IMR-90 (cell line): ENCODE measurements around the gene USP47. TPM values are rescaled to one million over a fixed set of nuclear protein-coding genes. Genes with fewer than 3 reads are reported as not detected.

Source experiments
- ATAC-seq: fragments of 200-7000 bp; cut with Tn5 transposase; 2 replicates; pipeline ENCODE4 v1.9.1; 2020; ENCODE audit warnings: low read depth, mild to moderate bottlenecking, moderate library complexity
- BruUV-seq: library from RNA; stranded (reverse); fragments of 400-500 nt; replicated peaks from 2 replicates; lab custom pipeline; 2021; lab: Mats Ljungman, UMichigan
- CTCF ChIA-PET: fragments of 300-600 bp; formaldehyde crosslinking; extraction: SDS; loops from one replicate; lab custom pipeline; 2021; ENCODE audit warnings: antibody characterized with exemption; lab: Yijun Ruan, JAX
- POLR2A ChIA-PET: fragments of 300-600 bp; sonication (Branson Sonifier 250); formaldehyde crosslinking; loops from one replicate; lab custom pipeline; 2022; ENCODE audit warnings: antibody characterized with exemption; ENCODE audit not compliant: unreplicated experiment; lab: Charles Lee
- DNase-seq: peaks from one replicate; pipeline ENCODE4 v3.0.0; 2013
- H2AFZ ChIP-seq: replicated peaks from 2 replicates; pipeline ENCODE3; 2013; ENCODE audit warnings: low read length, mild to moderate bottlenecking; ENCODE audit not compliant: poor library complexity
- H2AK5ac ChIP-seq: 2 replicates; pipeline ENCODE4 v1.6.1; 2013; ENCODE audit warnings: low read depth, low read length, inconsistent platforms
- H2AK9ac ChIP-seq: replicated peaks from 2 replicates; pipeline ENCODE3; 2013; ENCODE audit warnings: mild to moderate bottlenecking, low read depth, low read length, moderate library complexity; ENCODE audit not compliant: poor library complexity
- H2BK120ac ChIP-seq: 2 replicates; pipeline ENCODE4 v1.6.1; 2013; ENCODE audit warnings: low read depth, low read length, inconsistent platforms
- H2BK15ac ChIP-seq: 3 replicates; pipeline ENCODE4 v1.6.1; 2013; ENCODE audit warnings: low read depth, low read length, inconsistent platforms
- H2BK20ac ChIP-seq: 2 replicates; pipeline ENCODE4 v1.6.1; 2013; ENCODE audit warnings: low read depth, mild to moderate bottlenecking, inconsistent platforms, low read length, moderate library complexity
- H2BK5ac ChIP-seq: 2 replicates; pipeline ENCODE4 v1.6.1; 2013; ENCODE audit warnings: mild to moderate bottlenecking, low read depth, low read length, inconsistent platforms; ENCODE audit not compliant: poor library complexity, severe bottlenecking
- H3K14ac ChIP-seq: replicated peaks from 2 replicates; pipeline ENCODE4 v1.6.1; 2013; ENCODE audit warnings: low read depth, low read length, inconsistent platforms
- H3K18ac ChIP-seq: 2 replicates; pipeline ENCODE4 v1.6.1; 2013; ENCODE audit warnings: low read depth, low read length, control low read depth
- H3K23ac ChIP-seq: 2 replicates; pipeline ENCODE4 v1.6.1; 2013; ENCODE audit warnings: low read depth, low read length, inconsistent platforms
- H3K27ac ChIP-seq: 2 replicates; pipeline ENCODE4 v1.5.1; 2013; ENCODE audit warnings: mild to moderate bottlenecking, control low read depth, low read length; ENCODE audit not compliant: insufficient read depth
- H3K27me3 ChIP-seq: 2 replicates; pipeline ENCODE4 v1.6.1; 2013; ENCODE audit warnings: low read length; ENCODE audit not compliant: control insufficient read depth, insufficient read depth
- H3K36me3 ChIP-seq: 2 replicates; pipeline ENCODE4 v1.6.1; 2013; ENCODE audit warnings: low read length, mixed read lengths; ENCODE audit not compliant: control insufficient read depth, insufficient read depth
- H3K4ac ChIP-seq: 2 replicates; pipeline ENCODE4 v1.6.1; 2013; ENCODE audit warnings: low read depth, low read length, inconsistent platforms
- H3K4me1 ChIP-seq: 2 replicates; pipeline ENCODE4 v1.6.1; 2013; ENCODE audit warnings: low read length, mixed read lengths; ENCODE audit not compliant: control insufficient read depth, insufficient read depth
- H3K4me2 ChIP-seq: 2 replicates; pipeline ENCODE4 v1.6.1; 2013; ENCODE audit warnings: low read depth, mild to moderate bottlenecking, control low read depth, low read length, moderate library complexity
- H3K4me3 ChIP-seq: 2 replicates; pipeline ENCODE4 v1.5.1; 2013; ENCODE audit warnings: low read depth, mild to moderate bottlenecking, control low read depth, low read length, moderate library complexity; ENCODE audit not compliant: insufficient read depth
- H3K56ac ChIP-seq: 2 replicates; pipeline ENCODE4 v1.6.1; 2013; ENCODE audit warnings: low read length, inconsistent platforms; ENCODE audit not compliant: insufficient read depth; ENCODE audit errors: extremely low read depth
- H3K79me1 ChIP-seq, 2 experiments: 2 replicates each; pipeline ENCODE4 v1.6.1; 2013; ENCODE audit warnings: low read length in 2 of 2, inconsistent platforms in 1 of 2, low read depth in 1 of 2
- H3K9ac ChIP-seq: 2 replicates; pipeline ENCODE4 v1.6.1; 2013; ENCODE audit warnings: low read depth, low read length, control low read depth
- H3K9me1 ChIP-seq: 2 replicates; pipeline ENCODE4 v1.6.1; 2013; ENCODE audit warnings: low read length, inconsistent platforms; ENCODE audit not compliant: insufficient read depth
- H3K9me3 ChIP-seq: 2 replicates; pipeline ENCODE4 v1.6.1; 2013; ENCODE audit warnings: low read length; ENCODE audit not compliant: control insufficient read depth, insufficient read depth
- H4K20me1 ChIP-seq: 2 replicates; pipeline ENCODE4 v1.6.1; 2013; ENCODE audit warnings: low read length, inconsistent platforms; ENCODE audit not compliant: insufficient read depth
- H4K5ac ChIP-seq: 2 replicates; pipeline ENCODE4 v1.6.1; 2013; ENCODE audit warnings: mild to moderate bottlenecking, low read depth, low read length, control low read depth
- H4K8ac ChIP-seq, 2 experiments: 2 replicates each; pipeline ENCODE4 v1.6.1; 2013; ENCODE audit warnings: low read depth in 2 of 2, low read length in 2 of 2, control low read depth in 1 of 2, inconsistent platforms in 1 of 2
- H4K91ac ChIP-seq: 2 replicates; pipeline ENCODE4 v1.6.1; 2013; ENCODE audit warnings: low read depth, low read length, inconsistent platforms; ENCODE audit not compliant: insufficient read depth
- BHLHE40 ChIP-seq: fragments of 150-350 bp; IDR thresholded peaks from 2 replicates; pipeline ENCODE4 v1.6.1; 2016; ENCODE audit warnings: mild to moderate bottlenecking, low read depth, low read length
- CEBPB ChIP-seq: IDR thresholded peaks from 2 replicates; pipeline ENCODE4 v1.6.1; 2012; ENCODE audit warnings: low read depth, low read length, improper control_type of control experiment
- CHD1 ChIP-seq: IDR thresholded peaks from 2 replicates; pipeline ENCODE4 v1.6.1; 2012; ENCODE audit warnings: low read depth, low read length, improper control_type of control experiment
- FOS ChIP-seq: fragments of 150-350 bp; IDR thresholded peaks from 2 replicates; pipeline ENCODE4 v1.6.1; 2016; ENCODE audit warnings: low read depth, low read length
- MAFK ChIP-seq: IDR thresholded peaks from 2 replicates; pipeline ENCODE4 v1.6.1; 2012; ENCODE audit warnings: low read depth, low read length, improper control_type of control experiment
- MAZ ChIP-seq: IDR thresholded peaks from 2 replicates; pipeline ENCODE4 v1.6.1; 2012; ENCODE audit warnings: low read depth, mild to moderate bottlenecking, low read length, improper control_type of control experiment, moderate library complexity, borderline replicate concordance
- MXI1 ChIP-seq: IDR thresholded peaks from 2 replicates; pipeline ENCODE4 v1.6.1; 2012; ENCODE audit warnings: low read depth, mild to moderate bottlenecking, low read length, moderate library complexity, borderline replicate concordance
- NFE2L2 ChIP-seq: fragments of 150-350 bp; IDR thresholded peaks from 2 replicates; pipeline ENCODE4 v1.6.1; 2016; ENCODE audit warnings: low read depth, mild to moderate bottlenecking, low read length
- RAD21 ChIP-seq: IDR thresholded peaks from 2 replicates; pipeline ENCODE4 v1.6.1; 2012; ENCODE audit warnings: low read length, improper control_type of control experiment
- RCOR1 ChIP-seq: IDR thresholded peaks from 2 replicates; pipeline ENCODE4 v1.6.1; 2012; ENCODE audit warnings: mild to moderate bottlenecking, low read length, improper control_type of control experiment; ENCODE audit not compliant: insufficient replicate concordance
- RFX5 ChIP-seq: IDR thresholded peaks from 2 replicates; pipeline ENCODE4 v1.8.0; 2012; ENCODE audit warnings: low read depth, mild to moderate bottlenecking, low read length, moderate library complexity
- SMC3 ChIP-seq: fragments of 150-350 bp; IDR thresholded peaks from 2 replicates; pipeline ENCODE4 v1.6.1; 2016; ENCODE audit warnings: low read depth, mild to moderate bottlenecking, antibody characterized with exemption, low read length, moderate library complexity
- whole genome bisulfite sequencing, 2 experiments: methylation state at CpG; one replicate each; pipeline versions ENCODE4 v1.1.5 to v1.1.7; 2013; ENCODE audit warnings: missing lambda C conversion rate in 2 of 2; ENCODE audit not compliant: insufficient read length in 1 of 2; ENCODE audit errors: extremely low coverage in 2 of 2; 5-methylcytosine and 5-hydroxymethylcytosine counted together
- dilution Hi-C: fragments of 300-500 bp; cut with HindIII; formaldehyde crosslinking; loops from one replicate; pipeline ENCODE4 v1.14.3; 2018; ENCODE audit warnings: low sequenced_read_pairs; ENCODE audit not compliant: unreplicated experiment
- in situ Hi-C: fragments of 300-500 bp; cut with MboI; formaldehyde crosslinking; loops from 3 replicates; pipeline ENCODE4 v1.14.3; 2019; ENCODE audit warnings: low sequenced_read_pairs, inconsistent platforms, mixed read lengths
- intact Hi-C: fragments of 100-400 bp; cut with micrococcal nuclease; formaldehyde crosslinking; loops from 2 replicates; pipeline ENCODE4 v1.10.0; 2022
- polyA plus RNA-seq, 3 experiments: library from polyadenylated mRNA; depleted of rRNA; stranded (reverse); fragments of >200 nt; gene quantifications; 2 replicates each; pipeline ENCODE4 v1.2.3, GENCODE V29; 2012; ENCODE audit warnings: low replicate concordance in 1 of 3
- total RNA-seq: library from RNA; depleted of rRNA; stranded (reverse); fragments of >200 nt; gene quantifications from 2 replicates; pipeline ENCODE4 v1.2.3, GENCODE V29; 2012
- TF ChIP-seq, protein P1 (sequence below): fragments of 150-350 bp; IDR thresholded peaks from 2 replicates; pipeline ENCODE4 v1.6.1; 2016; ENCODE audit warnings: low read depth, mild to moderate bottlenecking, low read length, moderate library complexity, borderline replicate concordance
- TF ChIP-seq, protein P2 (sequence below): conservative IDR thresholded peaks from 2 replicates; pipeline ENCODE4 v1.5.1; 2012; ENCODE audit warnings: mild to moderate bottlenecking, low read depth, low read length, improper control_type of control experiment
- TF ChIP-seq, protein P3 (sequence below): fragments of 150-350 bp; IDR thresholded peaks from 2 replicates; pipeline ENCODE4 v1.6.1; 2017; ENCODE audit warnings: mild to moderate bottlenecking, antibody characterized with exemption, low read length, low read depth

USP47 gene
- total and polyA plus RNA-seq, 2 of the 4 experiments (the other 2 are of a cell fraction): 15.0 to 110 TPM

DNA sequence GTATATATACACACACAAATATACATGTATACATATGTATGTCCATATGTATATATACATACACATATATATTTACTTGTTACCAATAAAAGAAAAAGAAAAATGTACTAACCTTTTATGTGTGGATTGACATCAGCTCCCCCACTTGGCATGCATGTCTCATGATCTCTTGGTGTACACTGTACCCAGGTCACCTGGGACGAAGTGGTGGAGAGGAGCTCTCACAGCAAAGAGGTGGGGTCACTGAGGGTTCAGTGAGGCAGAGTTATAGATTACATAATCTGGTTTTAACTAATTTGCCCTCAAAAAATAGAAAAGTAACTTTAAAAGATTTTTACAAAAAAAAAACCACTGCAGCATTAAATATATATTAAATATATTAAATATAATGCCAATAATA is 15.5 kb upstream of the USP47 start:
- no peak overlapping the region for H3K4me2 ChIP-seq
- POLR2A ChIA-PET: interaction anchor here (0.5 kb wide), 1 partner anchor 15 kb away, joined by 3 read pairs; no protein-coding TSS in a partner anchor
- H3K4me1 ChIP-seq: peaks cover 4% of the 10 kb centered on the region; the same call in 1 of the 2 replicates
- no peaks in the 10 kb centered on the region for H3K9me1 ChIP-seq
- intact Hi-C loops (no loop called here), dilution Hi-C loops (no loop called here), in situ Hi-C loops (no loop called here)
- TF ChIP-seq RAD21 (no peak), SMC3 (no peak), BHLHE40 (no peak), FOS (no peak), RCOR1 (no peak), MAZ (no peak), CHD1 (no peak), RFX5 (no peak), NFE2L2 (no peak), CEBPB (no peak), MAFK (no peak), MXI1 (no peak)
- TF ChIP-seq, protein P1, sequence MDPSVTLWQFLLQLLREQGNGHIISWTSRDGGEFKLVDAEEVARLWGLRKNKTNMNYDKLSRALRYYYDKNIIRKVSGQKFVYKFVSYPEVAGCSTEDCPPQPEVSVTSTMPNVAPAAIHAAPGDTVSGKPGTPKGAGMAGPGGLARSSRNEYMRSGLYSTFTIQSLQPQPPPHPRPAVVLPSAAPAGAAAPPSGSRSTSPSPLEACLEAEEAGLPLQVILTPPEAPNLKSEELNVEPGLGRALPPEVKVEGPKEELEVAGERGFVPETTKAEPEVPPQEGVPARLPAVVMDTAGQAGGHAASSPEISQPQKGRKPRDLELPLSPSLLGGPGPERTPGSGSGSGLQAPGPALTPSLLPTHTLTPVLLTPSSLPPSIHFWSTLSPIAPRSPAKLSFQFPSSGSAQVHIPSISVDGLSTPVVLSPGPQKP: no peak
- TF ChIP-seq, protein P2, sequence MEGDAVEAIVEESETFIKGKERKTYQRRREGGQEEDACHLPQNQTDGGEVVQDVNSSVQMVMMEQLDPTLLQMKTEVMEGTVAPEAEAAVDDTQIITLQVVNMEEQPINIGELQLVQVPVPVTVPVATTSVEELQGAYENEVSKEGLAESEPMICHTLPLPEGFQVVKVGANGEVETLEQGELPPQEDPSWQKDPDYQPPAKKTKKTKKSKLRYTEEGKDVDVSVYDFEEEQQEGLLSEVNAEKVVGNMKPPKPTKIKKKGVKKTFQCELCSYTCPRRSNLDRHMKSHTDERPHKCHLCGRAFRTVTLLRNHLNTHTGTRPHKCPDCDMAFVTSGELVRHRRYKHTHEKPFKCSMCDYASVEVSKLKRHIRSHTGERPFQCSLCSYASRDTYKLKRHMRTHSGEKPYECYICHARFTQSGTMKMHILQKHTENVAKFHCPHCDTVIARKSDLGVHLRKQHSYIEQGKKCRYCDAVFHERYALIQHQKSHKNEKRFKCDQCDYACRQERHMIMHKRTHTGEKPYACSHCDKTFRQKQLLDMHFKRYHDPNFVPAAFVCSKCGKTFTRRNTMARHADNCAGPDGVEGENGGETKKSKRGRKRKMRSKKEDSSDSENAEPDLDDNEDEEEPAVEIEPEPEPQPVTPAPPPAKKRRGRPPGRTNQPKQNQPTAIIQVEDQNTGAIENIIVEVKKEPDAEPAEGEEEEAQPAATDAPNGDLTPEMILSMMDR: no peak
- TF ChIP-seq, protein P3, sequence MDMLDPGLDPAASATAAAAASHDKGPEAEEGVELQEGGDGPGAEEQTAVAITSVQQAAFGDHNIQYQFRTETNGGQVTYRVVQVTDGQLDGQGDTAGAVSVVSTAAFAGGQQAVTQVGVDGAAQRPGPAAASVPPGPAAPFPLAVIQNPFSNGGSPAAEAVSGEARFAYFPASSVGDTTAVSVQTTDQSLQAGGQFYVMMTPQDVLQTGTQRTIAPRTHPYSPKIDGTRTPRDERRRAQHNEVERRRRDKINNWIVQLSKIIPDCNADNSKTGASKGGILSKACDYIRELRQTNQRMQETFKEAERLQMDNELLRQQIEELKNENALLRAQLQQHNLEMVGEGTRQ: no peak
- H4K5ac ChIP-seq: no peak overlapping the region
- H3K9me3 ChIP-seq: peaks cover 2% of the 10 kb centered on the region; the same call in 1 of the 2 replicates
- H2AK9ac ChIP-seq: no peak overlapping the region
- no peak overlapping the region for H2BK15ac ChIP-seq
- H3K9ac ChIP-seq: no peak overlapping the region
- H4K20me1 ChIP-seq: no peaks in the 10 kb centered on the region
- H4K8ac ChIP-seq: no peak overlapping the region
- CTCF ChIA-PET: no interaction called here
- no peak for DNase-seq
- BruUV-seq: no TSS peak
- no peak overlapping the region for H2AFZ ChIP-seq
- no peak overlapping the region; the same call in 1 of the 2 replicates for H3K14ac ChIP-seq
- H3K56ac ChIP-seq: no peak overlapping the region
- H2AK5ac ChIP-seq: no peak overlapping the region
- no CpG with 5 or more reads among the region's 1 CpG for WGBS, 2 experiments
- no peak for ATAC-seq
- H4K91ac ChIP-seq: no peak overlapping the region
- no peaks in the 10 kb centered on the region for H3K36me3 ChIP-seq
- no peak overlapping the region for H3K23ac ChIP-seq
- H3K4me3 ChIP-seq: no peak overlapping the region
- H3K27ac ChIP-seq: no peak overlapping the region
- H2BK20ac ChIP-seq: no peak overlapping the region
- H3K79me1 ChIP-seq: no peaks in the 10 kb centered on the region
- no peak overlapping the region for H2BK120ac ChIP-seq
- H3K27me3 ChIP-seq: no peaks in the 10 kb centered on the region
- no peak overlapping the region for H3K4ac ChIP-seq
- no peak overlapping the region for H3K18ac ChIP-seq
- H2BK5ac ChIP-seq: no peak overlapping the region
